TTC549 (cell line): ENCODE data around the gene CNP.

Experiments
- FAIRE-seq: peaks from 2 replicates; lab custom pipeline; 2012; peaks lifted over from hg19 to GRCh38; lab: Jason Lieb, UNC

The CNP gene

GRCh38 chr17:41973408-41973811 lies 6.8 kb downstream of the CNP start:
- no peak for FAIRE-seq

- FAIRE-seq, result no peak
Observed at GRCh38 chr17:41974031-41974430, 7.4 kb downstream of the CNP start.

DNA sequence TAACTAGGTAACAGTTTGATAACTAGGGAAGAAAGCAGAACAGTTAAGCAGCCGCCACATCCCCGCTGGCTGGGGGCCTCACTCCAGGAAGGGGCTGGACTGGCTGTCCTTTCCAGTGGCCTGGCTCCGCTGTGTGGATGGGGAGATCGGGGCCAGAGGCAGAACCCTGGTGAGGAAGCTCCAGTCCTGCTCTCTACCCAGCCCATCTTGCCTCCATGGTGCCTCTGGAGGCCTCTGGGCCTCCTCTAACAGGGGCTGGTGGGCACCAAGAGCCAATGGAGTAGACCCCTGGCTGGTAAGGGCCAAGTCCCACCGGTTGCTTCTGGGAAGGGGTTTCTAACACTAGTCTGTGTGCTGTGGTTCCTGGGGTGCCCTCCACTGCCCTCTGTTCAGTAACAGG lies 8.1 kb downstream of the CNP start:
- no peak for FAIRE-seq

DNA sequence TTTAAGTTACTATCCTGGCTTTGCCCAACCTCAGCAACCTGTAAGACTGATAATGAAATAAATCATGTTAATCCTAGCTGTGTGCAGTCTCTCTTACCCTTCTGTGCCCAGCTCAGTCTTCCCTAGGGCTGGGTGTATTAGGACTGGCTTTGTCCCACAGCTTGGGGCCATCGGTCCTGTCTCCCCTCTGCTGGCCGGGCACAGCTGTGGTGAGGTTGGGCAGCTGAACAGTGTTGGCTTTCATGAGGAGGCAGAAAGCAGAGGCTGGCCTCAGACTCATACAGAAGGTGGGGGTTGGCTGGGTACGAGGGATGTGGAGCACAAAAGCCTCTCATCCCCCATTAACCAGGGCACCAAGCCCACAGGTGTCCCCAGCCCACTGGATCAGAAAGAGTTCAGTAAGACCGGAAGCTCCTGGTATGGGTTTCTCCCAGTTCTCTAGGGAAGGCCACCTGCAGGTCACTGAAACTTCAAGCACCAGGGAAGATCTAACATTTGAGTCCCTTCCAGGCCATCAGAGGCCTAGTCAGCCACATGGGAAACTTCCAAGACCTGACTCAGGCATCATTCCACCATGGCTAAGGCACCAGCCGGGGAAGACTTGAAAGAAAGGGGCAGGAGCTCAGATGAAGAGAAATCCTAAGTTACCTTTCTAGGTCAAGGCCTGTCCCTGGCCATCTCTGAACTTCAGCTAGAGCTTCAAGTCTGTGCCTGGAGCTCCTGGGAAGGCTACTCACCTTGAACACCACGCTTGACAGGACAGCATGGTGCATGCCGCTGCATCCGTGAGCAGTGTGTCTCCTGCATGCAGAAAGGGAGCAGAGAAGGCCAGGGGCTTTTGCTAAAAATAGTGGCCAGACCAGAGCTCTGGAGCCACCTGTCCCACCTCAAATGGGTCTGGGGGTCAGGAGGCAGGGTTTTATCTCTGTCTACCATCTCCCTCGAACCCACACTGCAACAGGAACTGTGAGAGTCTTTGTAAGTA lies 8.8 kb downstream of the CNP start:
- no peak for FAIRE-seq

DNA sequence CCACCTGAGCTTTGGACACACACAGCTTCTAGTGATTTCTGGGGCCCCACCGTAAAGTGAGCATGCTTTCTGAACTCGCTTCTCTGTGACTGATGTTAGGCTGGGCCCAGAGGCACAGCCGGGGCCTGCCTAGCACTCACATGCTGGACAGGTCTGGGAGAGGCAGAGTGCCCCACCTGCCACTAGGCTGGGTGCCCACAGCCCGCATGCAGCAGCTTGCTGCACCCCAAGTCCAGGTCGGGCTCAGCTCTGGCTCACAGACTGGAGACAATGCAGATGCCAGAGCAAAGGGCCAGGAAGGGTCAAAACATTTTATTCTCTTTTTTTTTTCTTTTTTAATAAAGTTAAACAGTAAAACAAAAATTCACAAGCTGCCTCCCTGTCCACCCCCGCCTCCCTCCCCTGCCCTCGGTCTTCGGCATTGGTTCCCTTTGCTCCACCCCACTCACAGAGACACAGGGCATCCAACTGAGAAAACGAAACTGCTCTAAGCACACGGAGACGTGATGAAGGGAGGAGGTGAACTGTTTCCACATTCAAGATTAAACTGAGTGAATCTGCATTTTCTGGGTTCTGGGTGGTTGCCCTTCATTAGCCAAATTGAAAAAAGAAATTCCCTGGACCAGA lies 9.7 kb downstream of the CNP start:
- FAIRE-seq, result no peak

DNA sequence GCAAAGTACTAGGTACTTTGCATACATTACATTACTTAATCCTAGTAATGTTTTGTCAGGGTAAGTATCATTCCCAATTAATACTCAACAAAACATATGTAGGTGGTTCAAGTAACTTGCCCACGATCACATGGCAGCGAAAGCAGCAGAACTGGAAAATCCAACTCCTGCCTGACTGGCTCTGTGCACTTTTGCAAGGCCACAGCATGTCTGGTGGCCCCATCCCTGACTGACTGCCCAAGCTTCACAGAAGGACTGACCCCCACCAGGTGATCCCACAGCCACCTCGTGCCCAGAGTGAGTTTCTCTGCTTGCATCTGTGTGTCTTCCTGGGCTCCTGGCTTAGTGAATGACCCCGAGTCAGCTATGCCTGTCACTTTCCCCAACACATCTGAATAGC lies 11.4 kb downstream of the CNP start:
- no peak for FAIRE-seq

- FAIRE-seq, result no peak
Observed at GRCh38 chr17:41982026-41982760, 15.6 kb downstream of the CNP start.

DNA sequence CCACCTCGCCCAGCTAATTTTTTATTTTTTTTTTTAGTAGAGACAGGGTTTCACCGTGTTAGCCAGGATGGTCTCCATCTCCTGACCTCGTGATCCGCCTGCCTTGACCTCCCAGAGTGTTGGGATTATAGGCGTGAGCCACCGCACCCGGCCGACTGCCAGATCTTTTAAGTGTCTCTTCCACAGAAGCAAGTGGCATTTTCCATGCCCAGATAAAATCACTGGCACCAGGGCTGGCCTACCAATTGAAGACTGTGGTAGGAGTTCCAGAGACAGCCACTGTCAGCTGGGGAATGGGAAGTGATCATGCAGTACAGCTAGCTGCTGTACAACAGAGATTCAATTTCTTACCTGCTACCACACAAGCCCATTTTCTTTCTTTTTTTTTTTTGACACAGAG lies 17.9 kb downstream of the CNP start:
- FAIRE-seq, result no peak

GRCh38 chr17:41985919-41986318 lies 19.3 kb downstream of the CNP start:
- FAIRE-seq, result no peak

GRCh38 chr17:41986634-41987033 lies 20.0 kb downstream of the CNP start:
- FAIRE-seq, result no peak

GRCh38 chr17:41987642-41988041 lies 21.0 kb downstream of the CNP start:
- no peak for FAIRE-seq

GRCh38 chr17:41988418-41988817 lies 21.8 kb downstream of the CNP start:
- no peak for FAIRE-seq

DNA sequence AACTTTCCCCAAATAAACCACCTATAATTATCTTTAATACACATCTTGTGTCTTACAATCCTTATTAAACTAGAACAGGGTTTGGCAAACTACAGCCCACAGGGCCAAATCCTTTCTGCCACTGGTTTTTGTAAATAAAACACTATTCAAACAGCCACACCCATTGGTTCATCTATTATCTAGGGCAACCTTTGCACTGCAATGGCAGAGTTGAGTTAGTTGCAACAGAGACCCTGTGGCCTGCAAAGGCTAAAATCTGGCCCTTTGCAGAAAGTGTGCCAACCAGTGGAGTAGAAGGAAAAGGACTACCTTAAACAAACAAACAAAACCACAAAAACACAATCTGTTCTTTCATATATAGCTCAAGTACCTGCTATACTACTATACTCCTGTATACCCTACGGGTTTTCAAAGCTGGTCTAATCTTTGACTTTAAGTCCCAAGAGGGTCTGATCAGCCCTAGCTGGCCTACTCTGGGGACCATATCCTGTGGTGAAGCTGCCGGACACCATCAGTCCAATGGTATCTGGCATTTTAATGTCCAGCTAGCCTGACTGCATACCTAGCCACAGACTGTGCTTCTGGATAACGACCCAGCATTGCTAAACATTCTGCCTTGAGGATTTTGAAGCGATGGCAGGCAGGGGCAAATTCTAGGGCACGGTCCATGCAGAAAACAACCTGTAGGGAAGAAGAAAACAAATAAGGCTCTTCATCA lies 23.3 kb downstream of the CNP start:
- no peak for FAIRE-seq

DNA sequence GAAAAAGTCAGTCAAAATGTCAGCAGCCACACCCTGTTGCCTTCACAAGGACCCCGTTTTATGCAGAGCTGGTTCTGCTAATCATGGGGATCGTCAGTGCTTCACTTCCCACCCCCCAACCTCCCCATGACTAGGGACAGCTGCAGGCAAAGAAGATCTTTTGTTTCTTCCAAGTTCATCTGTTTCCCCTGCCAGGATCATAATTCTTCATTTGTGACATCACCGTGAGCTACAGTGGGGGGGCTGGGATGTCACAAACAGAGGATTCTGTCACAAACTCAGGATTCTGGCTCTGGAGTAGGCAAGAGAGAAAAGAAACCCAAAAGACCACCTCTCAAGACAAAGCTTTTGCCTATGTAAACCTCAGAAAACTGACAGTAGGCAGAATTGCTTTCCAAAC lies 26.0 kb downstream of the CNP start:
- FAIRE-seq, result no peak

- FAIRE-seq, result no peak
Observed at GRCh38 chr17:41996855-41997164, 30.2 kb downstream of the CNP start.

DNA sequence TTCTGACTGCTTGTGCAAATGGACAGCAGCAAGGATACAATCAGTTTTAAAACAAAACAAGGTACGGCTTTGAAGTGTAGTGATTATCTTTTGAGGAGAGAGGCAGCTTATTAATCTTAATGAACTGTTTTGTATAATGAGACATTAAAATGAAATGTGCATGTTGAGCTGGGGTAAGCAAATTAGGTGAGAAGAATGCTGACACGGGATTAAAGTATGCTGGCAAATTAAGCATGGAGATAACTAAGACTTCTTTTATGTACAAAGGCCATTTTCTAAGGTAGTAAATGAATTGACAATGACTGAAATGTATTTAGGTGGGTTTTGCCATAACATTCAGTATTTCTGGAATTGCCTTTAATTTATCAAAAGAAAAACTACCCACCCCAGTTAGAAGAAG lies 31.9 kb downstream of the CNP start:
- FAIRE-seq, result no peak

DNA sequence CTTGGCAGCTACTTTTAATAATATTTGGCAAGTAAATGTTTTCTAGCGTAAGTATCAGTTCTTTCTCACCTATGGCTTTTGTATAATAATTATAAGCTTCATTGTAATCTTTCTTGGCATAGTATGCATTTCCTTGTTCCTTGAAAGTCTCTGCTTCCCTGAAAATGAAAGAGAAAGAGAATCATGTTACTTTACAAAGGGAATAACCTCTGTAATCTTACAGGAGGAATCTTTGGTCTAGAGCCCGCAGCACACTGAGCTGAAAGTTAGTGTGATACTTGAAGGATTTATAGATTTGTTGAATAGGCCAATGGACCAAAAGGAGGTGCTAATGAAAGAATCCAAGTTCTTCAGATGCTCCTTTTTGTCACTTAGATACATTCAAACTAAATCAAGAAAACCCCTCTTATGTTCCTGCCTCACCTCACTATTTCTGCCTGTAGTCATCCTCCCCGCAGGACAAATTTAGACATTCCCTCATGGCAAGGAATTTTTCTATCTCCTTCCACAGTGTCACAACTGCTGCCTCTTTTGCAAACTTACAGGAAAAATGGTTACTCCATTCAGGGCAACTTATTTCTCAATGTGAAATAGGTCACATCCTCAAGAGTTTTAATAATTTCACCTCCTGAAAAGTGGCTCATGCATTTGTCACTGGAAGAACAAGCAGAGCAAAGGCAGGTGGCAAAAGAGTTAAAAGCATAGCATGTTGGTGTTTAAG lies 34.0 kb downstream of the CNP start:
- no peak for FAIRE-seq

- FAIRE-seq, result no peak
Observed at GRCh38 chr17:42001729-42002128, 35.1 kb downstream of the CNP start.

GRCh38 chr17:42002175-42002791 lies 35.7 kb downstream of the CNP start:
- no peak for FAIRE-seq

- no peak for FAIRE-seq
Observed at GRCh38 chr17:42002792-42003301, 36.3 kb downstream of the CNP start.

GRCh38 chr17:42005166-42005565 lies 38.6 kb downstream of the CNP start:
- FAIRE-seq, result no peak
